ENCODE data around the gene CD6.

- TF ChIP-seq, protein P1, sequence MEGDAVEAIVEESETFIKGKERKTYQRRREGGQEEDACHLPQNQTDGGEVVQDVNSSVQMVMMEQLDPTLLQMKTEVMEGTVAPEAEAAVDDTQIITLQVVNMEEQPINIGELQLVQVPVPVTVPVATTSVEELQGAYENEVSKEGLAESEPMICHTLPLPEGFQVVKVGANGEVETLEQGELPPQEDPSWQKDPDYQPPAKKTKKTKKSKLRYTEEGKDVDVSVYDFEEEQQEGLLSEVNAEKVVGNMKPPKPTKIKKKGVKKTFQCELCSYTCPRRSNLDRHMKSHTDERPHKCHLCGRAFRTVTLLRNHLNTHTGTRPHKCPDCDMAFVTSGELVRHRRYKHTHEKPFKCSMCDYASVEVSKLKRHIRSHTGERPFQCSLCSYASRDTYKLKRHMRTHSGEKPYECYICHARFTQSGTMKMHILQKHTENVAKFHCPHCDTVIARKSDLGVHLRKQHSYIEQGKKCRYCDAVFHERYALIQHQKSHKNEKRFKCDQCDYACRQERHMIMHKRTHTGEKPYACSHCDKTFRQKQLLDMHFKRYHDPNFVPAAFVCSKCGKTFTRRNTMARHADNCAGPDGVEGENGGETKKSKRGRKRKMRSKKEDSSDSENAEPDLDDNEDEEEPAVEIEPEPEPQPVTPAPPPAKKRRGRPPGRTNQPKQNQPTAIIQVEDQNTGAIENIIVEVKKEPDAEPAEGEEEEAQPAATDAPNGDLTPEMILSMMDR (IDR thresholded peaks at IDR 0.05; ENCODE audit: low read depth, low read length, poor library complexity, severe bottlenecking) = no peak
- no peak for TF ChIP-seq EZH2phosphoT487 (IDR thresholded peaks at IDR 0.05; ENCODE audit: borderline replicate concordance, low read length)
These were observed 39.2 kb downstream of the CD6 start for GRCh38 chr11:61010466-61011228.
